MM.1S (cell line): ENCODE measurements around the gene OR5AU1.

Experiments used
- DNase-seq: peaks from one replicate; pipeline ENCODE4 v3.0.0-alpha.2; 2015
- H2AFZ ChIP-seq: fragments of 300-600 bp; sonication (generic); 2 replicates; pipeline ENCODE4 v1.6.0; 2016; ENCODE audit warnings: antibody characterized with exemption, low read length
- H3F3A ChIP-seq: fragments of 300-600 bp; sonication (generic); 2 replicates; pipeline ENCODE4 v1.6.1; 2016; ENCODE audit warnings: mild to moderate bottlenecking, antibody characterized with exemption, low read length, moderate library complexity, mixed read lengths; ENCODE audit not compliant: insufficient read depth
- H3K27ac ChIP-seq: fragments of 300-600 bp; sonication (generic); 2 replicates; pipeline ENCODE4 v1.5.1; 2016; ENCODE audit warnings: mild to moderate bottlenecking, low read length
- H3K27me3 ChIP-seq: fragments of 300-600 bp; sonication (generic); replicated peaks from 2 replicates; pipeline ENCODE4 v1.6.0; 2016; ENCODE audit warnings: low read length; ENCODE audit not compliant: insufficient read depth
- H3K36me3 ChIP-seq: fragments of 300-600 bp; sonication (generic); replicated peaks from 2 replicates; pipeline ENCODE4 v1.6.1; 2016; ENCODE audit warnings: mild to moderate bottlenecking, low read length, mixed read lengths; ENCODE audit not compliant: insufficient read depth
- H3K4me1 ChIP-seq: fragments of 300-600 bp; sonication (generic); 2 replicates; pipeline ENCODE4 v1.6.1; 2016; ENCODE audit warnings: low read length, mixed read lengths
- H3K4me2 ChIP-seq: fragments of 300-600 bp; sonication (generic); 2 replicates; pipeline ENCODE4 v1.6.0; 2016; ENCODE audit warnings: low read depth, low read length
- H3K4me3 ChIP-seq: fragments of 300-600 bp; sonication (generic); 2 replicates; pipeline ENCODE4 v1.5.1; 2016; ENCODE audit warnings: low read length, mixed read lengths
- H3K79me2 ChIP-seq: fragments of 300-600 bp; sonication (generic); 2 replicates; pipeline ENCODE4 v1.6.1; 2016; ENCODE audit warnings: mixed run types, low read length, mixed read lengths
- H3K9ac ChIP-seq: fragments of 300-600 bp; sonication (generic); 2 replicates; pipeline ENCODE4 v1.6.1; 2016; ENCODE audit warnings: low read length, mixed read lengths
- H3K9me2 ChIP-seq: fragments of 300-600 bp; sonication (generic); replicated peaks from 2 replicates; pipeline ENCODE4 v1.6.1; 2016; ENCODE audit warnings: mild to moderate bottlenecking, low read length, mixed read lengths; ENCODE audit not compliant: insufficient read depth
- H3K9me3 ChIP-seq: fragments of 300-600 bp; sonication (generic); replicated peaks from 2 replicates; pipeline ENCODE4 v1.6.1; 2016; ENCODE audit warnings: mild to moderate bottlenecking, low read length, mixed read lengths; ENCODE audit not compliant: insufficient read depth
- H4K20me1 ChIP-seq: fragments of 300-600 bp; sonication (generic); 2 replicates; pipeline ENCODE4 v1.6.1; 2016; ENCODE audit warnings: mild to moderate bottlenecking, low read length, moderate library complexity, mixed read lengths; ENCODE audit not compliant: insufficient read depth
- EZH2 ChIP-seq: fragments of 300-600 bp; sonication (generic); optimal IDR thresholded peaks from 2 replicates; pipeline ENCODE3; 2017; ENCODE audit warnings: low read depth, mild to moderate bottlenecking, antibody characterized with exemption, low read length, mixed read lengths
- EZH2phosphoT487 ChIP-seq: fragments of 300-600 bp; sonication (generic); IDR thresholded peaks from 2 replicates; pipeline ENCODE4 v1.6.1; 2018; ENCODE audit warnings: antibody characterized with exemption, low read length
- TF ChIP-seq, protein P1 (sequence below): fragments of 300-600 bp; sonication (generic); IDR thresholded peaks from 2 replicates; pipeline ENCODE4 v1.5.1; 2016; ENCODE audit warnings: antibody characterized with exemption, low read length, mixed read lengths

OR5AU1 gene

GRCh38 chr14:21145437-21145836 lies 10.4 kb downstream of the OR5AU1 start:
- H3K27ac ChIP-seq, result no peak overlapping the region
- H3K9me2 ChIP-seq, result no peaks in the 10 kb centered on the region
- no peak overlapping the region for H3K9ac ChIP-seq
- TF ChIP-seq, protein P1, sequence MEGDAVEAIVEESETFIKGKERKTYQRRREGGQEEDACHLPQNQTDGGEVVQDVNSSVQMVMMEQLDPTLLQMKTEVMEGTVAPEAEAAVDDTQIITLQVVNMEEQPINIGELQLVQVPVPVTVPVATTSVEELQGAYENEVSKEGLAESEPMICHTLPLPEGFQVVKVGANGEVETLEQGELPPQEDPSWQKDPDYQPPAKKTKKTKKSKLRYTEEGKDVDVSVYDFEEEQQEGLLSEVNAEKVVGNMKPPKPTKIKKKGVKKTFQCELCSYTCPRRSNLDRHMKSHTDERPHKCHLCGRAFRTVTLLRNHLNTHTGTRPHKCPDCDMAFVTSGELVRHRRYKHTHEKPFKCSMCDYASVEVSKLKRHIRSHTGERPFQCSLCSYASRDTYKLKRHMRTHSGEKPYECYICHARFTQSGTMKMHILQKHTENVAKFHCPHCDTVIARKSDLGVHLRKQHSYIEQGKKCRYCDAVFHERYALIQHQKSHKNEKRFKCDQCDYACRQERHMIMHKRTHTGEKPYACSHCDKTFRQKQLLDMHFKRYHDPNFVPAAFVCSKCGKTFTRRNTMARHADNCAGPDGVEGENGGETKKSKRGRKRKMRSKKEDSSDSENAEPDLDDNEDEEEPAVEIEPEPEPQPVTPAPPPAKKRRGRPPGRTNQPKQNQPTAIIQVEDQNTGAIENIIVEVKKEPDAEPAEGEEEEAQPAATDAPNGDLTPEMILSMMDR, result no peak
- TF ChIP-seq EZH2phosphoT487 (no peak), EZH2 (no peak)
- no peaks in the 10 kb centered on the region for H3K27me3 ChIP-seq
- H3K79me2 ChIP-seq, result no peaks in the 10 kb centered on the region
- no peak overlapping the region for H3K4me2 ChIP-seq
- no peaks in the 10 kb centered on the region for H3K4me1 ChIP-seq
- no peak overlapping the region for H2AFZ ChIP-seq
- no peak overlapping the region for H3K4me3 ChIP-seq
- DNase-seq, result no peak
- no peaks in the 10 kb centered on the region for H4K20me1 ChIP-seq
- no peaks in the 10 kb centered on the region for H3K36me3 ChIP-seq
- H3K9me3 ChIP-seq, result no peaks in the 10 kb centered on the region
- H3F3A ChIP-seq, result no peaks in the 10 kb centered on the region

- no peak overlapping the region for H3K27ac ChIP-seq
- H3K9me3 ChIP-seq, result no peaks in the 10 kb centered on the region
- H3K4me1 ChIP-seq, result no peaks in the 10 kb centered on the region
- H3K9ac ChIP-seq, result no peak overlapping the region
- no peaks in the 10 kb centered on the region for H4K20me1 ChIP-seq
- no peak for TF ChIP-seq EZH2phosphoT487
- TF ChIP-seq, protein P1, result no peak
- TF ChIP-seq EZH2, result no peak
- no peaks in the 10 kb centered on the region for H3K36me3 ChIP-seq
- no peaks in the 10 kb centered on the region for H3K9me2 ChIP-seq
- no peaks in the 10 kb centered on the region for H3K27me3 ChIP-seq
- no peak for DNase-seq
- no peak overlapping the region for H3K4me3 ChIP-seq
- no peak overlapping the region for H2AFZ ChIP-seq
- no peaks in the 10 kb centered on the region for H3F3A ChIP-seq
- H3K4me2 ChIP-seq, result no peak overlapping the region
- H3K79me2 ChIP-seq, result no peaks in the 10 kb centered on the region
Measured at GRCh38 chr14:21142357-21142756, 13.5 kb downstream of the OR5AU1 start.

- Histone ChIP-seq H3K4me1 (no peaks in the 10 kb centered on the region), H3K9me2 (no peaks in the 10 kb centered on the region), H3K27me3 (no peaks in the 10 kb centered on the region), H3K36me3 (no peaks in the 10 kb centered on the region), H3K4me3 (no peak overlapping the region), H3K4me2 (no peak overlapping the region), H3K79me2 (no peaks in the 10 kb centered on the region), H3K27ac (no peak overlapping the region), H3K9ac (no peak overlapping the region), H3F3A (no peaks in the 10 kb centered on the region), H4K20me1 (no peaks in the 10 kb centered on the region), H3K9me3 (no peaks in the 10 kb centered on the region), H2AFZ (no peak overlapping the region)
- peak; percentile 33 for DNase-seq
- TF ChIP-seq, protein P1, result peak; percentile 45
- TF ChIP-seq EZH2, result no peak
- no peak for TF ChIP-seq EZH2phosphoT487
Measured at GRCh38 chr14:21136024-21136423, 19.8 kb downstream of the OR5AU1 start.
